Measurements from ENCODE around the gene SIGLEC11.

DNA sequence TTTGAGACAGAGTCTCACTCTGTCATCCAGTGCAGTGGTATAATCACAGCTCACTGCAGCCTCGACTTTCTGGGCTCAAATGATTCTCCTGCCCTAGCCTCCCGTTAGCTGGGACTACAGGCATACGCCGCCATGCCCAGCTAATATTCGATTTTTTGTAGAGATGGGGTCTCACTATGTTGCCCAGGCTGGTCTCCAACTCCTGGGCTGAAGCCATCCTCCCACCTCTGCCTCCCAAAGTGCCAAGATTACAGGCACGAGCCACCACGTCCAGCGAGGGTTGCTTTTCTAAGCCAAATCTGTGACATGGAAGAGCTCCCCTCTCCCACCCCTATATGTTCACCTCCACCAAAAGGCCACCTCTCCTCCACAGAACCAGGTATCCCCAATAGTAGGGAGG lies 42.9 kb downstream of the SIGLEC11 start:
- TF ChIP-seq POLR2A (IDR thresholded peaks at IDR 0.05; ENCODE audit: low read depth, low read length) (no peak), PAX5 (IDR thresholded peaks at IDR 0.05; ENCODE audit: insufficient read depth, low read length, severe bottlenecking) (no peak), POLR2AphosphoS5 (IDR thresholded peaks at IDR 0.05; ENCODE audit: low read depth, low read length) (no peak), TAF1 (IDR thresholded peaks at IDR 0.05; ENCODE audit: low read depth, low read length) (no peak), SPI1 (IDR thresholded peaks at IDR 0.05; ENCODE audit: low read depth, low read length) (no peak)

All from GM12891 (cell line).